Measurements from ENCODE around the gene PLCL1. TPM values are rescaled to one million over a fixed set of nuclear protein-coding genes. Genes with fewer than 3 reads are reported as not detected.

PLCL1 gene
- total RNA-seq, 2 donors from 2014 or later: 25.6 to 26.2 TPM

DNA sequence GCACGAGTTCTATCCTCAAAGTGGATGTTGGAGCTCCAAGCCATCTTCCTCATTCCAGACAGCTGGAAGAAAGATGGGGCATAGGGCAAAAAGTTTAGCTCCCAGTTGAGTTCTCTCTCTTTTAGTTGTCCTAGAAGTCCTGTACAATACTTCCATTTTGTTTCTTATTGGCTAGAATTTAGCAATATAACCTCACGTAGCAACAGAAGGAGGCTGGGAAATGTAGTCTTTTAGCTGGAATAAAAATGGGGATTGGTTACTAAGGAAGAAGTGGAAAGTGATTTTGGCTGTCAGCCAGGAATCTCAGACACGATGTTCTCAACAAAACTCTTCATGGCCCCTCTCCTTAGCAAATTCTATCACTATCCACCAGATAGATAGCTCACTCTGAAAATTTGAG is 79.9 kb downstream of the PLCL1 start:
- no peak for ATAC-seq (ENCODE audit: insufficient number of reproducible peaks, low FRiP score, low read depth)
- DNase-seq (ENCODE audit: low spot score): no peak
- Histone ChIP-seq H3K4me3 (no peak overlapping the region), H3K4me1 (ENCODE audit: control insufficient read depth in 1 of 2, low read depth in 2 of 2) (peaks cover 19 to 51% of the 10 kb centered on the region in 2 donors), H3K27ac (no peak overlapping the region), H3K9me3 (no peaks in the 10 kb centered on the region), H3K27me3 (replicated peaks; ENCODE audit: insufficient read depth) (no peaks in the 10 kb centered on the region), H3K36me3 (no peaks in the 10 kb centered on the region)
- no peak for TF ChIP-seq CTCF (IDR thresholded peaks at IDR 0.05)

DNA sequence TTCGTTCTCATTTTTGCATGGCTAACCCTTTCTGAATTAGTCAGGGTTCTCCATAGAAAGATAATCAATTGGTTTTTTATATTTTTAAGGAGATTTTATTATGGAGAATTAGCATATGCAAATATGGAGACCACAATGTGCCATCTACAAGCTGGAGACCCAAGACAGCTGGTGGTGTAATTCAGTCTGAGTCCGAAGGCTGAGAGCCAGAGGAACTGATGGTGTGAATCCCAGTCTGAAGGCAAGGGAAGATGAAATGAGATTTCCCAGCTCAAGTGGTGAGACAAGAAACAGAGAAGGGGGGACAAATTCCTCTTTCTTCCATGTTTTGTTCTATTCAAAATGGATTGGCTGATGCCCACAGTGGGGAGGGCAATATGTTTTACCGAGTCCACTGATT is 80.7 kb downstream of the PLCL1 start:
- TF ChIP-seq CTCF (IDR thresholded peaks at IDR 0.05): no peak
- Histone ChIP-seq H3K36me3 (no peaks in the 10 kb centered on the region), H3K4me1 (ENCODE audit: control insufficient read depth in 1 of 2, low read depth in 2 of 2) (peaks cover 12 to 51% of the 10 kb centered on the region in 2 donors), H3K27me3 (replicated peaks; ENCODE audit: insufficient read depth) (no peaks in the 10 kb centered on the region), H3K27ac (no peak overlapping the region), H3K4me3 (no peak overlapping the region), H3K9me3 (no peaks in the 10 kb centered on the region)
- no peak for ATAC-seq (ENCODE audit: insufficient number of reproducible peaks, low FRiP score, low read depth)
- no peak for DNase-seq (ENCODE audit: low spot score)

DNA sequence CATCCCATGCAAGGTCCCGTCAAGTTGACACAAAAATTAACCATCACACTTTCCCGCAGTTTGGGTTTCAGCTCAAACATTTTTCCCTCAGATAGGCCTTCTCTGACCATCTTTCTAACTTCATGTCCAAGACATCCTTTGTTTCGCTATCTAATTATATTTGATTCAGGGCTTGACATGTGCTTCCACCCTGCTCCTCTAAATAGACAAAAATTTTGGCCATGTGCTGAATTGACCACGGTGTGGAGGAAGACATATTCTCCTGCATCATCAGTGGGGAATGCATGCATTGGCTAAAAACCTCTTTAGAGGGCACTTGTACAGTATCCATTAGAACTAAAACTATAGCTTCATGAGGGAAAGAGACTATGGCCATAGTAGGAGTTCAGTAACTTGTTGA is 81.2 kb downstream of the PLCL1 start:
- H3K36me3 ChIP-seq: no peaks in the 10 kb centered on the region
- no peak overlapping the region for H3K27ac ChIP-seq
- H3K27me3 ChIP-seq (replicated peaks; ENCODE audit: insufficient read depth): no peaks in the 10 kb centered on the region
- peaks cover 12 to 48% of the 10 kb centered on the region in 2 donors for H3K4me1 ChIP-seq (ENCODE audit: control insufficient read depth in 1 of 2, low read depth in 2 of 2)
- no peaks in the 10 kb centered on the region for H3K9me3 ChIP-seq
- DNase-seq (ENCODE audit: low spot score): no peak
- TF ChIP-seq CTCF (IDR thresholded peaks at IDR 0.05): no peak
- H3K4me3 ChIP-seq: no peak overlapping the region
- ATAC-seq (ENCODE audit: insufficient number of reproducible peaks, low FRiP score, low read depth): no peak

DNA sequence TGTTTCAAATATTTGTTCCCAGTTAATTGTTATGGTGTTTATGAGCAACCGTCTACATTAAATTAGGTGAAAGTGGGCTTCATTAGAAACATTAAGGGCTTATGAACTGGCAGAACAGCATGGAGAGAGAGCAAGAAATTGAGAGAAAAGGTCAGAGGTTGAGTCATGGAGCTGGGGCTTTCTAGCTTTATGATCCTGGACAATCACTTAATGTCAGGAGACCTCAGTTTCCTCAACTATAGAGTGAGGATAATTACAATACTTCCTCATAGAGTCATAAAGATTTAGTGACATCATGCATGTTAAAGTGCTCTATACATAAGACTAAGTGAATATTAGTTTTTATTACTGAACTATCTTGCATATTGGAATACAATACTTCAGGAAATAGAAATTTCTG is 83.9 kb downstream of the PLCL1 start:
- DNase-seq (ENCODE audit: low spot score) (no peak), ATAC-seq (ENCODE audit: insufficient number of reproducible peaks, low FRiP score, low read depth) (no peak)
- H3K4me1 ChIP-seq (ENCODE audit: control insufficient read depth in 1 of 2, low read depth in 2 of 2): peaks cover 7 to 47% of the 10 kb centered on the region in 2 donors
- H3K4me3 ChIP-seq: no peak overlapping the region
- H3K9me3 ChIP-seq: no peaks in the 10 kb centered on the region
- H3K36me3 ChIP-seq: no peaks in the 10 kb centered on the region
- no peaks in the 10 kb centered on the region for H3K27me3 ChIP-seq (replicated peaks; ENCODE audit: insufficient read depth)
- no peak for TF ChIP-seq CTCF (IDR thresholded peaks at IDR 0.05)
- H3K27ac ChIP-seq: no peak overlapping the region

DNA sequence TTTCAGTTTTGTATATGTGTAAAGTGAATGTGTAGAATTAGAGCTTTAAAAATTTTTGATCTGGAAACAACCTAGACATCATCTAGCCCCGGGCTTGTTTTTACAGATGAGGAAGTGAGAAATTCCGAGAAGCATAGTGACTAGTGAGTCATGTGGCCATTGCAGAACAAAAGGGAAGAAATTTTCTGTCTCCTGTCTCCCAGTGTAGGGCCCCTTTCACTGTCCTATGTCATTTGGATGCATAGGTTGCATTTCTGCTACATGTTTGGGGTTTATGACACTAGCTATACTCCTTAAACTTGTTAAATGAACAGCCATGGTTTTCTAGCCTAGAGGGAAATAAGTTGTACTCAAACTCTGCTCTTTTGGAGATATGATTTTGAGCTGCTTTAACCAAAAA is 84.6 kb downstream of the PLCL1 start:
- Histone ChIP-seq H3K36me3 (no peaks in the 10 kb centered on the region), H3K9me3 (no peaks in the 10 kb centered on the region), H3K27me3 (replicated peaks; ENCODE audit: insufficient read depth) (no peaks in the 10 kb centered on the region), H3K4me1 (ENCODE audit: control insufficient read depth in 1 of 2, low read depth in 2 of 2) (peaks cover 5 to 47% of the 10 kb centered on the region in 2 donors), H3K27ac (no peak overlapping the region), H3K4me3 (no peak overlapping the region)
- no peak for ATAC-seq (ENCODE audit: insufficient number of reproducible peaks, low FRiP score, low read depth)
- no peak for TF ChIP-seq CTCF (IDR thresholded peaks at IDR 0.05)
- DNase-seq (ENCODE audit: low spot score): no peak
